Stimulated activated CD8-positive, alpha-beta memory T cell treated with anti-CD3 and anti-CD28 coated beads, Interleukin-7, amount 100 ng/mL, for 24 hours (primary cell): ENCODE measurements around the gene WNT8B.

Source experiments
- DNase-seq: peaks from one replicate; pipeline ENCODE4 v3.0.0-alpha.2; 2020; ENCODE audit warnings: low read depth

WNT8B gene

GRCh38 chr10:100519311-100520051, 56.7 kb downstream of the WNT8B start, which contains the start of gene SEC31B:
SEC31B (minus strand) TSS chr10:100519861; CDS start chr10:100516952, 2,909 bp downstream.
- DNase-seq = no peak

DNA sequence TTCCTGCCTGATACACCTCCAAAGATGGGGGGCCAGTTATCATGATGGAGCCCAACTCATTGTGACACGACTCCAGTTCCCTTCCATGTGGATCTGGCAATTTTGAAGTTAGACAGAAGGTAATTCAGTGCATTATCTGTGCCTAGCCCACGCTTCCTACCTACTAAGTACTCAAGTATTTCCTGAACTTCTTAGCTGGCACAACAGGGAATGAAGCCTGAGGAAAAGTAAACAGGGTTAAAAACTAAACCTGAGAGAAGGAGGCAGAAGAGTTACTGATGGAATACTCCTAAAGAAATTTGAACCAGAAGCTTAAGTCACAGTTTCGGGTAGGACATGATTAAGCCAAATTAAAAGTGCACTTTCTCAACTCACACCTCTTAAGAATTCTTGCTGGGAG, 58.0 kb downstream of the WNT8B start:
- no peak for DNase-seq

DNA sequence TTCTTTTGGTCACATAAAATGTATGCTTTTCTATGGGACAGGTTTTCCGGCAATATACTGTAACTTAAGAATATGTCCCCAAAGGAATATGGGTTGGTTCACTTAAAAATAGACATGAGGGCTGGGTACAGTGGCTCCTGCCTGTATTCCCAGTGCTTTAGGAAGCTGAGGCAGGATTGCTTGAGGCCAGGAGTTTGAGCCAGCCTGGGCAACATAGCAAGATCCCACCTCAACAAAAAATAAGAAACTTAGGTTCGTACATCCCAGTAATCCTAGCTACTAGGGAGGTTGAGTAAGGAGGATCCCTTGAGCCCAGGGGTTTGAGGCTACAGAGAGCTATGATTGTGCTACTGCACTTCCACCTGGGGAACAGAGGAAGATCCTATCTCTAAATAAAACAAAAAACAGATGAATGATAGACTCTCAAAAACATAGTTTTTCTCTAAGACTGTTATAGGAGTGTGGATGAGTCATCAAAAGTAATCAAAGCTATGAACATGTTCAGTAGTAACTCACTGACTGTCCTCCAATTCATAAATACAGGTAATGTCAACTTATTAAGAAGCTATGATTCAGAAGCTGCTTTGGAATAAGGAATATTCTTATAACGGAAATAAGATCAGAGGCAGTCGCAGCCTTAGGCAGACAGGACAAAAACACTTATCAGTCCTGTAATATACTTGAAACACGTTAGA, 59.4 kb downstream of the WNT8B start:
- DNase-seq = no peak

DNA sequence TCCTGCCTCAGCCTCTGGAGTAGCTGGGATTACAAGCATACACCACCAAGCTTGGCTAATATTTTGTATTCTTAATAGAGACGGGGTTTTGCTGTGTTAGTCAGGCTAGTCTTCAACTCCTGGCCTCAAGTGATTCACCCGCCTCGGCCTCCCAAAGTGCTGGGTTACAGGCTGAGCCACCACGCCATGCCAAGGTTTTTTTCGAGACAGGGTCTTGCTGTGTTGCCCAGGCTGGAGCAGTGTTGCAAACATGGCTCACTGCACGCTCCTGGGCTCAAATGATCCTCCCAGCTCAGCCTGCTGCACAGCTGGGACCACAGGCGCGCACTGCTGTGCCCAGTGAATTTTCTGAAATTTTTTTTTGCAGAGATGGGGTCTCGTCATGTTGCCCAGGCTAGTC, 60.1 kb downstream of the WNT8B start:
- DNase-seq = no peak

DNA sequence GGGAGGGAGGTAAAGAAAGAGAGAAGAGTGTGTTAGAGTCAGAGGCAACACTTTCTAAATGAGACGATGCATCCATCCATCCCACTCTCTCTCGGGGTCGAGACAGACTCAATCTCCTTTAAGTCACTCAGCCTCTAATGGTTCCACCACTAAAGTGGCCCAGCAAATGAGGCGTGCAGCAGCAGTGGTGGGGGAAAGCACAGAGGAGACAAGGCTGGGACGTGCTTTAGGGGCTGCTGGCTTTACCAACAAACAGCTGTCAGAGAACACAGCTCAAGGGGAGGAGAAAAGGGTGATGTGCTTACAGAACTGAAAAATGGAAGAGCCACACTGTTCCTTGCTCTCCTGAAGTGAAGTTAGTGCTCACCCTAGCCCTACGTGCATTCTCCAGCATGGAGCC, 61.4 kb downstream of the WNT8B start:
- no peak for DNase-seq

DNA sequence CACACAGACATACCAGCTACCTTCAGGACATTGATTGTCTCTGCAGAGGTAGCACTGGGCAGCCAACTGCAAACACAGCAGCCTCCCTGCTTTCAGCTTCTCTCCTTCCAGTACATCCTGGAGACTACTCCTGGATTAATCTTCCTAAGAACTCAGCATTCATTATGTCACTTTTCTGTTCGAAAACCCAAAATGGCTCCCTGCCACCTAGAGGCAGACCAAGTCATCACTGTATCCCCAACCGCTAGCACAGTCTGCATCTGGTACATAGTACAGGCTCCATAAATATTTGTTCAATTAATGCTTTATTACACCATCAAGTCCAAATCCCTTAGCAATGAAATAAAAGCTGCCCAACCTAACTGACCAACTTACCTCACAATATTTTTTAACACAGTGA, 61.8 kb downstream of the WNT8B start:
- DNase-seq = no peak

DNA sequence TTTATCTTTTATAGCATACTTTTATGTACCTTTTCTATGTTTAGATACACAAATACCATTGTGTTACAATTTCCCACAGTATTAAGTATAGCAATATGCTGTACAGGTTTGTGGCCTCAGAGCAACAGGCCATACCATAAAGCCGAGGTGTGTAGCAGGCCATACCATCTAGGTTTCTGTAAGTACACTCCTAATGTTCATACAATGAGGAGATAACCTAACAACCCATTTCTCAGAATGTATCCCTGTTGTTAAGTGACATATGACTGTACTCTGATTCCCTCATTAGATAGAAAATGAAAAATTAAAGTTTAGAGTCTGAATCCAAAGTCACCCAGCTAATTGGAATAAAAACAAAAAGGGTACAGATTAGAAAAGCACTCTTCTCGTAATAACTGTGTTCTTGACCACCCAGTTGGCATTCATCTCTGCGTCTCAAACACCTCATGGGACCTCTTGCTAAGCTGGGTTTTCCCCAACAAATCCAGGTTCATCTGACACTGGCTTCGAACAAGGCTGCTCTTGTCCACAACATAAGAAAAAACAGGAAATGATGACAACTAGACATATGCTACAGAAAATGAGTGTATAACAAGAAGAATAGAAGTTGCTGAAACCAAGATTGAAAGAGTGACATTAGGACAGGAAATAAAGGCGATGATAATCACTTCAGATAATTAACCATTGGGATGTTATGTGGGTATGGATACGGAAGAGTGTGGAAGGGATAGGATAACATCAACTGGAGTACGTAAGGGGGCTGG, 65.5 kb downstream of the WNT8B start:
- no peak for DNase-seq

DNA sequence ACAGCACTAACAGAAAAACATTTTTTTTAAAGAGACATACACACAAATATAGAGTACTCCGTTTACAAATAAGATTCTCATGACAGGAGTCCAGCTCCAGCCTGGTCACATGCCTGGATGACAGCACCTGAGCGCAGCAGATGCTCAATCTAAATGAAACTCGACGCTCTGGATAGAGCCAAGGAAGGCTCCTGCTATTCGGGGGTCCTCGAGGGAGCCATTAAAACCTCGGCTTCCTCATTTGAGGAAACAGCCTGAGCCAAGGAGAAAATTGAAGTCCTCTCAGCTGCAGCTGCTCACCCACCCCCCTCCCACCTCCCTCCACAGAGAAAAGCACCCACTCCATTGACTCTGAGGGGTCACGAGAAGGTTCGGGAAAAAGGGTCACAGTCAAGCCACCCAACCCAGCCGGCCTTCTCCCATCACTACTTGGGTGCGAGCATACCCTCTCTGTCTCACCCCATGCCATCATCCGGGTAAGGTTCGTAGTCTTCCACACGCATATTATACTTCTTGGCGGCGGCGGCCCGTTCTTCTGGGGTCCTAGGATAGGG, 66.2 kb downstream of the WNT8B start:
- DNase-seq = no peak

GRCh38 chr10:100529475-100530298, 66.9 kb downstream of the WNT8B start, which contains the start of gene NDUFB8:
NDUFB8 (minus strand) TSS chr10:100529871; CDS start chr10:100529851, 20 bp downstream.
- peak; percentile 79 for DNase-seq

DNA sequence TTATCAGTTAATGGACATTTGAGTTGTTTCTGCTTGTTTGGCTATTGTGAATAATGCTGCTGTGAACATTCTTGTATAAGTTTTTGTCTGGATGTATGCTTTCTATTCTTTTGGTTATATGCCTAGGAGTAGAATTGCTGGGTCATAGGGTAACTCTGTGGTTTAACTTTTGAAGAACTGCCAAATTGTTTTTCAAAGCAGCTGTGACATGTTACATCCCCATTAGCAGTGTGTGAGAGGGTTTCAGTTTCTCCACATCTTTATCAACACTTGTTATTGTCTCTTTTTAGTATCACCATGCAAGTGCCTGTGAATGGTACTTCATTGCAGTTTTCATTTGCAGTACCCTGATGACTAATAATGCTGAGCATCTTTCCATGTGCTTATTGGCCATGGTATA, 69.0 kb downstream of the WNT8B start:
- no peak for DNase-seq
